SH-SY5Y (cell line): ENCODE results near the gene SCTR.

Experiments used
- GATA2 ChIP-seq: IDR thresholded peaks from 2 replicates; pipeline ENCODE4 v1.6.1; 2011; ENCODE audit warnings: mild to moderate bottlenecking, low read depth, low read length
- GATA3 ChIP-seq: IDR thresholded peaks from 2 replicates; pipeline ENCODE4 v1.6.1; 2011; ENCODE audit warnings: low read depth, mild to moderate bottlenecking, low read length, moderate library complexity

DNA sequence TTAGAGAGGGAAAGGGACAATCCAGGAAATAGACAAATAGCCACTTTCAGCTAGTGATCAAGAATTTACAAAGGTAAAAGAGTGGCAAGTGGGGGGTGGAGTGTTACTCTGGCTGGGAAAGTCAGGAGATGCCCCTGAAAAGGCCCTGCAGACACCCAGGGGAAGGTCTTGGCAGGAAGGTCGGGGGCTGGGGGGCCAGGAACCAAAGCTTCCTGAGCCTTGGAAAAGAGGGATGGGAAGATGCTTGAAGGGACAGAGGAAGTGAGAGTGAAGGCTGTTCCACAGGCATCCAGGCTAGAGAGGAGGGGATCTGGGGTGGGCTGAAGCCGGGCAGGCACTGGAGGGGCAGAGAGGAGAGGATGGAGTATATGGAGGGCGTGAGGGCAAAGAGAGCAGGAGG is 96.5 kb downstream of the SCTR start:
- no peak for TF ChIP-seq GATA2
- TF ChIP-seq GATA3: no peak
